ENCODE results near the gene CYP11A1.
"Not testable (repeated sequence)": the region's sequence is repeated elsewhere in the genome, so short reads cannot be mapped to it uniquely, and the experiment has no call there.

CYP11A1 gene

GRCh38 chr15:74373056-74373650, 5.7 kb upstream of the CYP11A1 start:
- no peak for DNase-seq

GRCh38 chr15:74370471-74370870, 3.0 kb upstream of the CYP11A1 start:
- DNase-seq = no peak

GRCh38 chr15:74369756-74370155, 2.3 kb upstream of the CYP11A1 start:
- DNase-seq = no peak

GRCh38 chr15:74369084-74369745, 1.8 kb upstream of the CYP11A1 start:
- DNase-seq = no peak

GRCh38 chr15:74368121-74368520, 675 bp upstream of the CYP11A1 start:
- no peak for DNase-seq

GRCh38 chr15:74365598-74366445, 1.6 kb downstream of the CYP11A1 start:
- peak; percentile 9 for DNase-seq

GRCh38 chr15:74364936-74365597, 2.4 kb downstream of the CYP11A1 start:
- DNase-seq = no peak

- no peak for DNase-seq
Measured at GRCh38 chr15:74362482-74362881, 5.0 kb downstream of the CYP11A1 start.

- DNase-seq = not testable (repeated sequence)
Measured at GRCh38 chr15:74360855-74361254, 6.6 kb downstream of the CYP11A1 start.

- DNase-seq = not testable (repeated sequence)
Measured at GRCh38 chr15:74359376-74359775, 8.1 kb downstream of the CYP11A1 start.

GRCh38 chr15:74357514-74357913, 9.9 kb downstream of the CYP11A1 start:
- not testable (repeated sequence) for DNase-seq

- not testable (repeated sequence) for DNase-seq
Measured at GRCh38 chr15:74356050-74356449, 11.4 kb downstream of the CYP11A1 start.

- DNase-seq = not testable (repeated sequence)
Measured at GRCh38 chr15:74353992-74354391, 13.5 kb downstream of the CYP11A1 start.

GRCh38 chr15:74352393-74352910, 15.0 kb downstream of the CYP11A1 start:
- DNase-seq = no peak

- DNase-seq = no peak
Measured at GRCh38 chr15:74351670-74352069, 15.8 kb downstream of the CYP11A1 start.

- DNase-seq = no peak
Measured at GRCh38 chr15:74350295-74351275, 16.9 kb downstream of the CYP11A1 start.

- DNase-seq = no peak
Measured at GRCh38 chr15:74349241-74349778, 18.1 kb downstream of the CYP11A1 start.

- DNase-seq = no peak
Measured at GRCh38 chr15:74347757-74348250, 19.6 kb downstream of the CYP11A1 start.

- DNase-seq = peak; percentile 17
Measured at GRCh38 chr15:74345051-74345450, 22.4 kb downstream of the CYP11A1 start.

- DNase-seq = no peak
Measured at GRCh38 chr15:74343797-74344127, 23.7 kb downstream of the CYP11A1 start.

GRCh38 chr15:74343127-74343796, 24.2 kb downstream of the CYP11A1 start:
- no peak for DNase-seq

Measured in kidney glomerular epithelial cell (primary cell).